Measurements from ENCODE around the gene DNAJB5. TPM values are rescaled to one million over a fixed set of nuclear protein-coding genes. Genes with fewer than 3 reads are reported as not detected.
A peak's percentile ranks its signal among the peaks of the same experiment; 100 is the strongest.

Gene DNAJB5
- total RNA-seq, 1 experiment from 2014 or later, result 0.27 TPM

DNA sequence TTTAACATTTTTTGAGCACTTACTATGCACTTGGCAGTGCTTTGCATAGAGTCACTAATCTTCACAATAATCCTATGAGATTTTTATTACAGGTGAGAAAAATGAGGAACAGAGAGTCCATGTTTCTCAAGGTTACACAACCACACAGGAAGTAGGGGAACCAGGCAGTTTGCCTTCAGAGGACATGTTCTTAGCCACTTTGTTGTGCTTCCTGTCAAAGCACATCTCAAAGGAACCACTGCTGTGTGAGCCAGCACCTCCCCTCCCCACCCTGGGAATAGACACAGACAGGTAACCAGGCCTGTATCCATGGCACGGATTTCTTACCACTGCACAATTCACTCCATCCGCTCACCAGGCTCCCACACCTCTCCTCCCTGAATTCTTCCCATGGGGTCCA, 6.3 kb upstream of the DNAJB5 start:
- DNase-seq (ENCODE audit: extremely low read depth, low read depth), result no peak

DNA sequence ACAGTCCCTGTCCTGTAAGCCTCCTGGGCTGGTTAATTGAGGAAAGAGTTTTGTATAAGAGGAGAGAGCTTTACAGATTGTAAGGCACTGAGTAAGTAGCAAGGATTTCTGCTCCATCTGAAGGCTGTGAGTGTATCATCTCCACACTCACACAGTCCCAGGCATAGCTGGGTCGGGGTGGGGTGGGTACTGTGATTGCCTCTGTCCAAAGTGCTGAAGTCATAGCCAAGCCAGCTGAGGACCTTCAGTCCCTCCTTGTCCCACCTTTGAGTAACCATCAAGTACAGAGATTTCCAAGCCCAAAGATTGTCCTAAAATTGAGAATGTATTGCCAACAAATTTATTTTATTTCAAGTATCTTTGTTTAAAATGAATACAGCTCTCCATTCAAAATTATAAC, 5.5 kb upstream of the DNAJB5 start:
- peak; percentile 12 for DNase-seq (ENCODE audit: extremely low read depth, low read depth)

DNA sequence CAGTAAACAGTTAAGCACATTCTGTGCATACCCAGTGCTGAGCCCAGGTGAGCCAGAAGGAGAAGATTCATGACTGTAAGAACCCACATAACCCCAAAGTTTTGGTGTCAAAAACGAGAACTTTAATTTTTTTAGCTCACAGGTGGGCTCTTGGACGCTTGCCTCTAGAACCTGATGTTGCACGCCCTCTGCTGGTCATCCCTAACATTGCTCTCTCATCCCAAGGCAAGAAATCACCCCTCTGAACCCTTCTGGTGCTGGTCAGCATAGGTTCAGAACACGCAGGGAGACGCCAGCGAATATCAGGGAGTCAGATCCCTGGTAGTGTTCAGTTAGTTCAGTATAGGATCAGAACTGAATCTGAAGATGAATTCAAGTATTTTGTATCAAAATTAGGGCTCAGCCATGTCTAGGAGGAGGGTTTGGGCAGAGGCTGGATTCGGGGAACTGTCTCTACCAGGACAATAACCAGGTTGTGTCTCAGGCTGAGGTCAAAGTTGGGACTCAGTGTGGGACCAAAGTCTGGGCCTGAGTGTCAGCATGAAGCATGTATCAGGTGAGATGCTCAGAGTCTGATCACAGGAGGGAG, 4.1 kb upstream of the DNAJB5 start:
- peak; percentile 45 for DNase-seq (ENCODE audit: extremely low read depth, low read depth)

DNA sequence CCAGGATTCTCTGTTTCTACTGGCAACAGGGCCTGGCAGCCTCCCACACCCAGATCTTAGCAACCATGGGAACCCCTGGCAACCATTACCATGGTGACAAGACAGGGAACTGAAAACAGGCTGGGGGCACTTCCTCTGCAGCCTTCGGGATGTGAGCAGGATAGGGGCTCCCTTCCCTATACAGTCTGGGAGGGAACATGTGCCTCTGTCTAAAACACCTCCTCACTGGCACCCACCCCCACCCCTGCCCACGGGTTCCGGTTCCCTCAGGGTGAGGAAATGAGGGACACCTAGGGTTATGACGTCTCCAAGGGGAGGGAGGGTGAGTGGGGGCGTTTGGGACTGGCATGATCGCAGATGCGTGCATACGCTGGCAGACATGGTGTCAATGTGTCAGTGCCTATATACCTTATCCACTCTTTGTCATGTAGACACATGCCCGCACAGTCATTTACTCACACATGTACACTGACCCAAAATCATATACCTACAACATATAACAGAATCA, 3.0 kb upstream of the DNAJB5 start:
- no peak for DNase-seq (ENCODE audit: extremely low read depth, low read depth)

DNA sequence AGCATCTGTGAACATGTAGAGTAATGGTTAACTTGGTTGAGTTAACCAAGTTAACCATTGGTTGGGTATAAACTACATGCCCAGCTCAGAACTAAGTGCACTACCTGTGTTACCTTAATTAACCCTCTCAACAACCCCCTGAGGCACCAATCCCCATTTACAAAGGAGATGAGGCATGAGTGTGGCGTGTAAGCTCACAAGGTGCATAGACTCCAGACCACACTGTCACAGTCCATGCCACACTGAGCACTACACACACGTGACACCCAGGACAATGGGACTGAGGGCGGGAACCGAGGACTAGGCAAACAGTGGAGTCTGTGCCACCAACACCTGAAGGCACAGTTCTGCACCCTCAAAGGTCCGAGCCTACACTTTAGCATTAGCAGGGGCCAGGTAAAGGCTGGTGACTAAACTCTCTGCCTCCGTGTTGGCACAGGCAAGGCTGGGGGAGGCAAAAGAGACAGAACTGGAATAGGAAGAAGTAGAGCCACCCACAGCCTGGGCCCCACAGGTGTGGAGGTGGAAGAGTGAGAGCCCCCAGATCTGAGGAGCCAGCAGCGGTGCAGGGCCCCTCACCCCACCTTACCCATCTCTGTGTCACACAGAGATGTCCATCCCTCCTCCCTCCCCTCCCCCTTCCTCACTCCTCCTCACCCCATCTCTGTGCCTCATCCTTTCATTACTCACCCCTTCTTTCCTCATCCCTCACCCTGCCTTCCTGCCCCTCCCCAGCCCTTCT, 2.2 kb upstream of the DNAJB5 start:
- DNase-seq (ENCODE audit: extremely low read depth, low read depth), result no peak

DNA sequence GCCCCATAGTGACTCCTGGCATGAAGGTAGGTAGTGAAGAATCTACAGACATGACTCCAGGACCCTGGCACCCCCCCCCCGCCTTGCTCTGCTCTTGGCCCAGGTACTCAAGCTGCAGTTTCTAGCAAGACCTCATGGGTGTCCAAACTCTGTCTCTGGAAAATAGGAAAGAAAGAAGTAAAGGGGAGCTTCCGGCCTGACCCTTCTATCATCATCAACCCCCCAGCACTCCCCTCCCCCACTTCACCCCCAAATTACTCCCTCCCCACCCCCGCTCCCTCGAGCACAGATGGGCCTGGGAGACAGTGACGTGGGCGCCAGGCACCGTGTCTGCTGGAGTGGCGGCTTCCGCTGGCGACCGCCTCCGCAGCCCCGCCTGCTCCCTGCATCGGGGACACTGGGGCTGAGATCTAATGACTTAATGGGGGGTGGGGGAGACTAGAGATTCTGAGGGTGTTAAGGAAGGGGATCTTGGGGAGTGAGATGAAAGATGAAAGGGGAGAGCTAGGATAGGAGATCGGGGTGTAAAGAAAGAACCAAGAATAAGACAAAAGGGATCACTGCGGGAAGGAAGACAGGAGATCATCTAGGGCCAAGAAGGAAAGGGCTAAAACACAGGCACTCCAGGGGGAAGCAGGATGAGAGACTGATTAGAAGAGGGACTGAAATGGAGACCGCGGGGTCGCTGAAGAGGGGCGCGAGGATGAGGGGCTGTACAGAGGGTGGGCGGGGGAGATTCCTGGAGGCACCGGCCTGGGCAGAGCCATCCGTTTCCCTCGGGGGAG, 1.1 kb upstream of the DNAJB5 start:
- DNase-seq (ENCODE audit: extremely low read depth, low read depth), result no peak

DNA sequence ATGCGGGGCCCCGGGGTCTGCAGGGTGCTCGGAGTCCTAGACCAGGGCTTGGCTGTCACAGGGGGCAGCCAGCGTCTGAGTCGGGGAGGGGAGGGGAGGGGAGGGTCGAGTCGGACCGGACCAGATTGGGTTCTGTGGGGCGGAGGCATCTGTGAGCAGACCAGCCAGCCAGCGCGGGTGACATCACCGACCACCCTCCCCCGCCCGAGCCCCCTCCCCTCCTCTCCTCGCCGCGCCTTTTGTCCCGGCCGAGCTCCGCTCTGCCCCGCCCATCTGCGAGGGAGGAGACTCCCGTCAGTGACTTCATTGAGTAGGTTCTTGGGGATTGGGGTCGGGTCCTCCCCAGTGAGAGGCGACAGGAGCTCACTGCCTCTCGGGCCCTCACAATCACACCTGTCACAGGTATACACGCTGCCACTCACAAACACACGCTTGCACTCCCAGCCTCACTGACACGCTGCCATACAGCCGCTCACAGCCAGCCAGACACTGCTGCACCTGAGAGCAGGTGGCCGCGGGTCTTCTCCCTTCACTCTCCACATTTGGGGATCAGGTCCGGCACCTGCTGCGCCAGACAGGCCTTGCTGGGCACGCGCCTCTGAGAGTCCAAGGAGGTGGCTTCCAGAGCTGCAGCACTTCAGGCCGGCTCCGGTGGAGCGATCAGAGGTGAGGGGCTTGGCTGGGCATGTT, 546 bp downstream of the DNAJB5 start:
- DNase-seq (ENCODE audit: extremely low read depth, low read depth), result no peak

DNA sequence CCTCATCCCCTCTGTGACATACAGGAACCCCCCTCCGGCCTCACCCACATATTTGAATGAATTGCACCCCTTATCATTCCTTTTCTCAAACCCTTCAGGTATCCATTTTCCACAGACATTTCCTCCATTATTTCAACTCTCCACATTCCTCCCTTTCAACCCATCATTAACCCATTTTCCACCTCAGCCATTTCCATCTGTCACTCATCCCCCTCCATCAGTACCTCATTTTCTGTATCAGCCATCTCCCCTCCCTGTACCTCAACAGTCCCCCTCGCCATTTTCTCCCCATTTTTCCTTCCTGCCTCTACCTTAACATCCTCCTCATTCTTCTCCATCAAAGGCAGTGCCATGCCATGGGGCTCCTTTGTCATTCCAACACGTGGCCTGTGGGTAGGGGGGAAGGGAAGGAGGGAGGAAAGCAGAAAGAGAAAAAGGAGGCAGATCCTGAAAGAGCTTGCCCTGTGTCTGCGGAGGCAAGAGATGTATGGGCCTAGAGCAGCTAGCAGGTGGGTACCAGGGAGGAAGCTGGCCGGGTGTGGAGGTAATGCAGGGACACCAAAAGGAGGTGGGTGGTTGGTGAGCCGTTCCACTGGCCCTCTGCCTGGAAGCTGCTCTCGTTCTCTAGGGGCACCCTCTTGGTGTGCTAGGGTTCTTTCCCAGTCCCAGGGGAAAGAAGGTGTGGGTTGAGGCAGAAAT, 1.5 kb downstream of the DNAJB5 start:
- no peak for DNase-seq (ENCODE audit: extremely low read depth, low read depth)

DNA sequence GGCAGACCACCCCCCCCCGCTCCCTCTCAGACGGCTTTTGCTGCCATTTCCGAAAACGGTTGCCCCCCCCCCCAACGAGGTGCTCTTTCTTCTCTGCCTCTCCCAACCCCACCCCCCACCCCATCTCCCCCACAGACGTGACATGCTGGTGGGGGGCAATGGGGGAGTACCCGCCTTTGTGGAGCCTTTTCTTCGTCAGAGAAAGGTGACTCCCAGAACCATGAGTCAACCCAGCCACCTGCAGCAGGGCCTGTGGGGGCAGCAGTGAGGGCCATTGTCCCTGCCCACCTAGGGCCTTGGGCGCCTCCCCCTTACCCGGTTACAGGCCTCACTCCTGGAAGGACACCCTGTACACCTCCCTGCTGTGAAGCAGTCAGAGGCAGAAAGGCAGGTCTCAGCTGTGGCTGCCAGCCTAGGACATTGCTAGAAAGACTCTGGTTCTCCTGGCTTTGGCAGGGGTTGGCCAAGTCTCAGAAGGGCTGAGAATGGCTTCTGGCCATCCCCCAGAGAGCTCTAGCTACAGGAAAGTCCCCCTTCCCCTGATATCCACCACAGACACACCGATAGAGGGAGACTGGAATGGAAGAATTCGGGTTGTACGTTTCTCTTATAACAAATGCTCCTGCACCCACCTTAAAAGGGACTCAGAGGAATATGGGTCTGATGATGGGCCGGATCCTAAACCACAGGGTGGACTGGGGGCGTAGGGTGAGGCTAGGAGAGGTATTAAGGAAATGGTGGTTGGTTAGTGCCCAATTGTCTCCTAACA, 2.2 kb downstream of the DNAJB5 start:
- DNase-seq (ENCODE audit: extremely low read depth, low read depth), result no peak

DNA sequence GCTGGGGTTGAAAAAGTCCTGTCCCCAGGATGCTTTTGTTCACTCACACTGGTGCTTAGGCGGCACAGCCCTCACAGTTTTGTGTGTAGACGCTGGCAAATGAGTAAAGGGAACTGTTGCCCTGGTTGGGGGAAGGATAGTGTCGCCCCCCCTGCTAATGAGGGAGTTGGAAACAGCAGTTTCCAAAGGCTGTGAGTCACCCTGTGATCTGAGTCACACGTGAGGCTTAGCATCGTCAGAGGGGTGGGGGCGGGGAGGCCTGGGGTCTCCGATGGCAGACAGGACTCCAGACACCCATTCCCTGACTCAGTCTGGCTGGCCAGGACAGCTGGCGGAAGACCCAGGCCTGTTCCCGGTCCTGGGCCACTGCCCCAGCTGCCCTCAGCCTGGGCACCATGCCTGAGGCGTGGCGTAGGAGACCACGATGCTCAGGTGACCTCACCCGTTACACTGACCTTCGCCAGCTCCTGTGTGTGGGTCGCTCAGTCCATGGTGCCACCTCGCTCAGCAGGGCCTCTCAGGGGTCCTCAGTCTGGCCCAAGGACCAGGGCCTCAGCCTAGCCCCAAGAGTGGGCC, 2.9 kb downstream of the DNAJB5 start:
- no peak for DNase-seq (ENCODE audit: extremely low read depth, low read depth)

DNA sequence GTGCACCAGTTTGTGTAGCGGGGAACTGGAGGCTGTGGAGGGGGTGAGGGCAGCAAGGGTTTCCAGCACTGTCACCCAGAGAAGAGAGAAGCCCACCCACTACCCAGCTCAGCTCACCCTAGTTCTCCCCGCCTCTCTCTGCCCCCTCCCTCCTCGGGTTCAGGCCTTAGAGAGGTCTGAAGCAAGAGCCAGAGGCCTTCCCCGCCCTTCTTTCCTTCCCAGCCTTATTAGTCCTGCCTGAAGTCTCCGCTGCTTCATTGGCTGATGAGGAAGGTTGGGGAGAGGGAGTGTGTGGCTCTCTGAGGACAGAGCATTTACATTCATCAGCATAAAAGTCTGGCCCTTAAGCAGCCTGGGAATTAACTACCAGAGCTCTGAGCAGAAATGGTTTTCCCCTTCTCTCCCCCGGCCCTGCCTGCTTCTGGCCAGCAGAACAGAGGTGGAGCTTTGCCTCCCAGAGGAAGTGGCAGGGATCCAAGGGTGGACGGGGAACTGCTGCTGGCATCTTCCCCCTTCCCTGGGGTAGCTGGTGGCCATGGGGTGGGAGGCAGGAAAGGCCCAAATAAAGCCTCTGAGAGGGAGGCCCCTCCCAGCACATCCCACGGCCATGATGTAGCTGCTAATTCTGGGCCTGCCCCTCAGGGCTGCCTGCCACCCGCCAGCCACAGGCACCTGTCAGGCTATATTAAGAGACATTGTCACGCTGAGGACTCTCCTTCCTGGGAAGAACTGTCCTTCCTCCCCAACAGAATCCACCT, 4.1 kb downstream of the DNAJB5 start:
- DNase-seq (ENCODE audit: extremely low read depth, low read depth), result no peak

DNA sequence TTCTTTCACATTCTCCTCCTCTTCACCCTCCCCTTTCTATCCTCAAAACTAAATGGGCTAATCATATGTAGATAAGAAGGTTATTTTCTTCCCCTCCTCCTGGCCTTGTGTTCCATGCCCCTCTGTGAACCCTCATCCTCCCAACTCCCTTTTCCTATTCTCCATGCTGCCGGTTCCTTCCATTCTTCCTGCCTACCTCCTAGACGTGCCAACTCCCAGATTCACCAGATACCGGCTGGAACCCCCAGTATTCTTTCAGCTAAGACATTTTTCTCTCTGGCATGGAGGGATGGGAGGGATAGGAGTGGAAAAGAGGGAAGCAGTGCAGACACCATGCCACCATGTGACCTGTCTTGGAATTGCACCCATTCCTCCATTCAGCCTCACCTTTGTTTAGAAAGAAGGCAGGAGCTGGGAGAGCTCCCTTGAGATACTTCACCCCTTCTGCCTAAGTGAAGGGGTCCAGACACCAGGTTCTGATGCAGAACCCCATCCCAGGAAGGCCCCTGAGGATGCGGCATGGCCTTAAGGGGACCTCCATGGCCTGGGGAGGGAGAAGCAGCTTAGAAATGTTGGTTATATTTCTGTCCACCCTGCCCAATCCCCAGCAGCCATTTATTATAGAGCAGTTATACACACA, 4.8 kb downstream of the DNAJB5 start:
- DNase-seq (ENCODE audit: extremely low read depth, low read depth), result peak; percentile 38

DNA sequence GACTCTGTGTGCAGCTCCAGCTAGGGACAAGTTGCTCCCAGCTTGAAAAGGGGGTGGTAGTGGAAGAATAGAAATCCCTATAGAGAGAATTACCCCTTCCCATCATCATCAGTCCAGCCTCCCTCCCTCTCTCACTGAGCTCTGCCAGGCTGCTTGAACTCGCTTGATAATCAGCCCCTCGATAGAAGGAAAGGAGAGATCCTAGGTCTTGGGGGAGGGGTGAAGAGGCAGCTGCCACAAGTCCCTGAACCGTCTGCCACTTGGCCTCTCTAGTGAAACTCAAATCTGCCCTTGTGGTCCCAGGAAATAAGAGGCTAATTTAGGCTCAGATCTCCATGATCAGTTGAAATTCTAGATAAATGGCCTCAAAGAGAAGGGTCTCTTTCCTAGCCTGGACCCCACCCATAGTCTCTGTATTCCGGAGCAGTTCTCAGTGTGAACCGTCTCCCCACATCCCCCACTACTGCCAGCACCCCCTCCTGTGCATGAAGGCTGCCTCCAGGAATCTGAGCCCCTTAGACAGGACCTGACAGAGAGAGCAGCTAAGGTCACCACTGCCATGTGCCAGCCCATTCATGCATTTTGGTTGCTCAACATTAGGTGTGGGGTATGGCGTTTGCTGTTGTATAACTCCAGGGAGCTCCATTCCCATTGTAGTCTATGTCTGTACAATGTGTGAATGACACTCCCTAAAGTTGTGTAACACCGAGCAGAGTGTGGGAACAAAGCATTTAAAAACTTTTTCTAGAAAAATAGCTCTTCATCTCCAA, 5.5 kb downstream of the DNAJB5 start:
- DNase-seq (ENCODE audit: extremely low read depth, low read depth), result no peak

DNA sequence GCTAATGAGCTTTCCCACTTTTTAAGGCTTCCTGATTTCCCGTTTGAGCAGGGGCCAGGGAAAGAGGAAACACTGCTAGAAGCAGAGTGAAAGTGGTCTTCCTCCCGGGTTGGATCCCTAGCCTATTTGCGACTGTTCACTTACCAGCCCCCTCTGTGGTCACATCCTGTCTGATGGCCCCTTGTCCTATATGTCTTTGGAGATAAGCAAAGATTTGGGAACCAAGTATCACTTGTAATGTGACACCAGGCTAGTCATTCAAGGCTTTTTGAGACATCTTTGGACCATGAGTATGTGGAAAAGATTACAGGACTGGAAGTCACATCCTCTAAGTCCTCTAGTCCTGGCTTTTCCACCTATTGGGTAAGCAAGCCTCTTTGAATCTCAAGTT, 6.1 kb downstream of the DNAJB5 start:
- no peak for DNase-seq (ENCODE audit: extremely low read depth, low read depth)

DNA sequence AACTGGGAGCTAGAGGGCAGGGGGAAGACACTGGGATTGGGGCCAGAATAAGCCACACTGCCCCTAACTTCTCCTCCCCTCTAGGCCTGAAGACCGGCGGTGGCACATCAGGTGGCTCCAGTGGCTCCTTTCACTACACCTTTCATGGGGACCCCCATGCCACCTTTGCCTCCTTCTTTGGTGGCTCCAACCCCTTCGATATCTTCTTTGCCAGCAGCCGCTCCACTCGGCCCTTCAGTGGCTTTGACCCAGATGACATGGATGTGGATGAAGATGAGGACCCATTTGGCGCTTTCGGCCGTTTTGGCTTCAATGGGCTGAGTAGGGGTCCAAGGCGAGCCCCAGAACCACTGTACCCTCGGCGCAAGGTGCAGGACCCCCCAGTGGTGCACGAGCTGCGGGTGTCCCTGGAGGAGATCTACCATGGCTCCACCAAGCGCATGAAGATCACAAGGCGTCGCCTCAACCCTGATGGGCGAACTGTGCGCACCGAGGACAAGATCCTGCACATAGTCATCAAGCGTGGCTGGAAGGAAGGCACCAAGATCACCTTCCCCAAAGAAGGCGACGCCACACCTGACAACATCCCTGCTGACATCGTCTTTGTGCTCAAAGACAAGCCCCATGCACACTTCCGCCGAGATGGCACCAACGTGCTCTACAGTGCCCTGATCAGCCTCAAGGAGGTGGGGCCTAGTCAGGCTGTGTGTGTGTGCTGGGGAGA, 6.8 kb downstream of the DNAJB5 start:
- no peak for DNase-seq (ENCODE audit: extremely low read depth, low read depth)

DNA sequence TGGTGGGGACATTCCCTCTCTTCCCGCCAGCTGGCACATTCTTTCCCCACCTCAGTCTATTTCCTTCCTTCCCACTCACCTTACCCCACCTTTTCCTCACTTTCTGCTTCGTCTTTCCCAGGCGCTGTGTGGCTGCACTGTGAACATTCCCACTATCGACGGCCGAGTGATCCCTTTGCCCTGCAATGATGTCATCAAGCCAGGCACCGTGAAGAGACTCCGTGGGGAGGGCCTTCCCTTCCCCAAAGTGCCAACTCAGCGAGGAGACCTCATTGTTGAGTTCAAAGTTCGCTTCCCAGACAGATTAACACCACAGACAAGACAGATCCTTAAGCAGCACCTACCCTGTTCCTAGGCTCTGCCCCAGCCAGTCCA, 7.3 kb downstream of the DNAJB5 start:
- DNase-seq (ENCODE audit: extremely low read depth, low read depth), result no peak

DNA sequence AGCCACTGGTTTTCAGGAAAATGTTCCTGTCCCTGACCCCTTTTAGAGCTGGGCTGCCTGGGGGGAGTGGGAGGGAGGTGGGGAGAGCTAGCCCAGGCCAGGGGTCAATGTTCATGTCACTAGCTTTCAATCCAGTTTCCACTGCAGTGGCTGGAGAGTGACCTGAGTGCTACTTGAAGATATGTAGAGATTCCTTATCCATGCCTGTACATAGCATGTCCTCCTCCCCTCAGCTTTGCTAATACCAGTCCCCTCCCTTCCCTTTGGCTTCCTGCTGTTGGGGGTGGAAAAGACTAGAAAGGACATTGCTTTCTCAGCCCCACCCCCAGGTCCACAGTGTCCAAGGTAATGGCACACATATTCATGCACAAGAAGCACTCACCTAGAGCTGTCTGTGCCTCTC, 7.8 kb downstream of the DNAJB5 start:
- DNase-seq (ENCODE audit: extremely low read depth, low read depth), result no peak
